ENCODE data around the gene MRPL33. TPM values are rescaled to one million over a fixed set of nuclear protein-coding genes. Genes with fewer than 3 reads are reported as not detected.

The MRPL33 gene
- total RNA-seq, 3 donors from 2014 or later: 43.4 to 88.2 (median 53.8) TPM

GRCh38 chr2:27806311-27807059, 35.0 kb downstream of the MRPL33 start:
- intact Hi-C loops (cut with DNase I, micrococcal nuclease): no loop called here
- Histone ChIP-seq H3K9me3 (no peaks in the 10 kb centered on the region), H3K4me3 (no peak overlapping the region), H3K36me3 (ENCODE audit: low read depth) (no peaks in the 10 kb centered on the region), H3K4me1 (ENCODE audit: low read depth) (no peaks in the 10 kb centered on the region)
- no peak for ATAC-seq
- TF ChIP-seq CTCF (IDR thresholded peaks at IDR 0.05): no peak
- no peak for DNase-seq

- peak; percentile 37 for TF ChIP-seq CTCF (IDR thresholded peaks at IDR 0.05)
- Histone ChIP-seq H3K4me1 (ENCODE audit: low read depth) (no peaks in the 10 kb centered on the region), H3K4me3 (no peak overlapping the region), H3K9me3 (no peaks in the 10 kb centered on the region), H3K36me3 (ENCODE audit: low read depth) (no peaks in the 10 kb centered on the region)
- DNase-seq (peak in 2 of 3 donors; percentile 58 to 64), ATAC-seq (peak; percentile 71)
- intact Hi-C loops (cut with DNase I, micrococcal nuclease): no loop called here
Measured at GRCh38 chr2:27807476-27807875, 36.0 kb downstream of the MRPL33 start.

GRCh38 chr2:27808418-27808817, 36.9 kb downstream of the MRPL33 start:
- Histone ChIP-seq H3K36me3 (ENCODE audit: low read depth) (no peaks in the 10 kb centered on the region), H3K4me1 (ENCODE audit: low read depth) (no peaks in the 10 kb centered on the region), H3K4me3 (no peak overlapping the region), H3K9me3 (no peaks in the 10 kb centered on the region)
- no peak for TF ChIP-seq CTCF (IDR thresholded peaks at IDR 0.05)
- DNase-seq (no peak), ATAC-seq (no peak)
- intact Hi-C loops (cut with DNase I, micrococcal nuclease): no loop called here

- no peak for ATAC-seq
- Histone ChIP-seq H3K9me3 (no peaks in the 10 kb centered on the region), H3K4me3 (no peak overlapping the region), H3K36me3 (ENCODE audit: low read depth) (no peaks in the 10 kb centered on the region), H3K4me1 (ENCODE audit: low read depth) (no peaks in the 10 kb centered on the region)
- intact Hi-C loops (cut with DNase I, micrococcal nuclease): no loop called here
- no peak for TF ChIP-seq CTCF (IDR thresholded peaks at IDR 0.05)
- no peak for DNase-seq
Measured at GRCh38 chr2:27808984-27809383, 37.5 kb downstream of the MRPL33 start.

- H3K36me3 ChIP-seq (ENCODE audit: low read depth): no peaks in the 10 kb centered on the region
- no peak for TF ChIP-seq CTCF (IDR thresholded peaks at IDR 0.05)
- ATAC-seq: no peak
- H3K9me3 ChIP-seq: no peaks in the 10 kb centered on the region
- no peaks in the 10 kb centered on the region for H3K4me1 ChIP-seq (ENCODE audit: low read depth)
- intact Hi-C loops (cut with DNase I, micrococcal nuclease): no loop called here
- DNase-seq: no peak
- H3K4me3 ChIP-seq: no peak overlapping the region
Measured at GRCh38 chr2:27809761-27810241, 38.3 kb downstream of the MRPL33 start.
